GM21390 (cell line): ENCODE data around the gene LNPK.
A peak's percentile ranks its signal among the peaks of the same experiment; 100 is the strongest.
"Not testable (repeated sequence)": the region's sequence is repeated elsewhere in the genome, so short reads cannot be mapped to it uniquely, and the experiment has no call there.

Experiments
- ATAC-seq: cut with Tn5 transposase; IDR thresholded peaks from one replicate; pipeline ENCODE4 v1.9.1; 2021; ENCODE audit not compliant: unreplicated experiment

The LNPK gene, protein sequence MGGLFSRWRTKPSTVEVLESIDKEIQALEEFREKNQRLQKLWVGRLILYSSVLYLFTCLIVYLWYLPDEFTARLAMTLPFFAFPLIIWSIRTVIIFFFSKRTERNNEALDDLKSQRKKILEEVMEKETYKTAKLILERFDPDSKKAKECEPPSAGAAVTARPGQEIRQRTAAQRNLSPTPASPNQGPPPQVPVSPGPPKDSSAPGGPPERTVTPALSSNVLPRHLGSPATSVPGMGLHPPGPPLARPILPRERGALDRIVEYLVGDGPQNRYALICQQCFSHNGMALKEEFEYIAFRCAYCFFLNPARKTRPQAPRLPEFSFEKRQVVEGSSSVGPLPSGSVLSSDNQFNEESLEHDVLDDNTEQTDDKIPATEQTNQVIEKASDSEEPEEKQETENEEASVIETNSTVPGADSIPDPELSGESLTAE

DNA sequence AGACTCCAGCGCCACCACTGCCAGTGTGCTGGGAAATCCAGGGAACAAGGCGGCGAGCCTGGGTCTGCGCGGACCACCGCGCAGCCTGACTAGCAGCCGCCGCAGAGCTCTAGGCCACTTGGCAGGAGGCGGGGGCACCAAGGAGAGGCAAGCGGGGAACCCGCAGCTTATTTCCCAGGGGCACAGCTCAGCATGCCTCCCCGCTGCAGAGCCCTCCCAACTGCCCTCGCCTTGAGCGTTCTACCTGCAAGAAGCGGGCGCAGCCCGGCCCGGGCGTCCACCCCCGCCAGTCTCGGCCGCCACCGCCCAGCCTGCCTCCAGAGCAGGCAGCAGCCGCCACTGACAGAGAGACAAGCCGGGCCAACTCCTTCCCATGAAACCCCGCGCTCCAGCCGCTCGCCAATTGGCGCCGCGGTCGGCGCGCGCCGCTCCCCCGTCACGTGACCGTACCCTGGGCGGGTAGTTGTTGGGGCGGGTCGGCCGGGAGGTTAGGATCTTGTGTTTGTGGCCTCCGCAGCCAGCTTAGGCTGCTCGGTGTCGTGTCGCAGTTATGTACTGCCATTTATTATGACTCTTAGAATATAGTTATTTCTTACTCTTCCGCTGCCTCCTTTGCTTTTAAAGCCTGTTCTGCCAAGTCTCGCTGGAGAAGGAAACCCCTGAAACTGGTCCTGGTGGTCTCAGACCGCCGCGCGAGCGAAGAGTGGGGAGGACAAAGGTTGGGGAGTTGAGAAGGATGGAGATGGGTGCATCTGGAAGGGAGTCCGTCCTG, at the start of gene LNPK:
LNPK (minus strand) TSS at position 352 of the 772 bp plus-strand sequence. CDS start 6,683 bp downstream, outside the sequence.
- peak; percentile 92 for ATAC-seq

DNA sequence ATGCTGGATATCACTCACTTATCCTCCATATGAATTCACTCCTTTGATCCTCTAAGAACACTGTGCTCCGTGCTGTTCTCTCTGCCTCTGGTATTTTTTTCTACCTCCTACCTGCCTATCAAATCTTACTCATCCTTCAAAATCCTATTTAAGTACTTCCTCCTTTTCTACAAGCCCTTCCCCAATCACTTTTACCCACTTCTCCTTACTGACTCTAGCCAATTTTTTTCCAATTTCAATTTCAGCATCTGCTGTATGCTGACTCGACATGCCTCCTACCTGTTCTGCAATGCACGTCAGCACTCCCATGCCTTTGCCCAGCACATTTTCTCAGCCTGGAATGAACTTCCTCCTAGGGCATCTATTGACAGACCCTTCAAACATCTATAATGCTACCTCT, 37.3 kb upstream of the LNPK start:
- ATAC-seq, result no peak

DNA sequence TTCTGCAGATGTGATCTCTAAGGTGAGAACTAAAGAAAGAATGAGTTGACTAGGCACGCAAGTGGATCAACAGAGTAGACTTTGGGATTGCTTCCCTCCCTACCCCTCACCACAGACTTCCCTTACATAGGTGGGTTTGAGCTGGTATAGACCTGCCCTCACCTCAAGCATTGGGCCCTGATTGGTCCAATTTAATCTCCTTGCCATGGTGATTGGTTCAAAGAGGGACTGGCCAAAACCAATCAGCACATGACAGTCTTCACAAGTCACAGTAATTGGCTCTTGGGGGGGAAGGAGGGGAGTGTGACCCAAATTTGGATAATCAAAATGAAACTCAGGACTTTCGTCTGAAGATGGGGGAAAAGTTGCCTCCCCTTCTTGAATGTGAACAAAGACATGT, 36.6 kb upstream of the LNPK start:
- no peak for ATAC-seq

DNA sequence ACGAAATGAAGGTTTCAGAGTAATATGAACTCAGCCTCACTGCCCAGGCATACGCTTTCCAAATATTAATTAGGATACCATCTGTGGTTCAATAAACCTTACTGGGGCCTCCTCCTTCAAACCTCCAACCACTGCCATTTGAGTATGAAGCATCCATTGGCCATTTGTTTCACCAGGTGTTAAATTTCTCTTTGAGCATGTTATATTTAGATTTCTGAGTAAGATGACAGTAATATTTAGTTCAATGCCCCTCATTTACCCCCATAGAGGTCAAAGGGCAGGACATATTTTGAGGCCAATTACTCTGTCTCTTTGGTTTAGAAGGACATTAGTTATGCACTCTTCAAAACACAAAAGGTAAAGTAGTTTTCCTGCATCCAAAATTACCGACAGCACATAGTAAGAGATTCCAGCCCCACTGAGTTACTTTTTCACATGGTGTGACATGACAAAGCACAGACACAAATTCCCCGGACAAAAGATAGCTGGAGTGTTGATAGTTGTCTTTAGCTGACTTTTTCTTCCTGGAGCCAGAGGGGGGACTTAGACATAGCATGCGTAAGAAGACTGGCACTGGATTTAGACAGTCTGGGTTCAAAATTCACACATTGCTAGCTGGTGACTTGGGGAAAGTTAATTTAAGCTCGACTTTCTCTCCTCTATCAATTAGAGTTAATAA, 33.1 kb upstream of the LNPK start:
- ATAC-seq, result no peak

DNA sequence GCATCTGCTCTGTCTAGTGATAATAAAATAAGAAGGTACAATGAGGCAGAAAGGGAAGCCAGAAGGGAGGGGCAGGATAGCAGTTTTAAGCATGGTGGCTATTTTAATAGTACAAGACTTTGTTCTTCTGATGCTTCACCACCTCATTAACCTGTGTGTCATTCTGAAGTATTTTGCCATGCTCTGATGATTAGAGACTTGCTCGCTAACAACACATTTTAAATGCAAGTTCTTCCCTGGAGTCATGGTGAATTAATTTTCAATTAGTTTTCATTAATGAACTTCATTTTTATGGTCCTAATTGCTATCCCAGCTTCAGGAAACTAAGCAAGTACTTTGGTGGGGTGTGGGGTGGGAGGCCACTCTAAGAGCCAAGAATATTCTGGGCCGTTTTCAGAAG, 25.7 kb upstream of the LNPK start:
- no peak for ATAC-seq

DNA sequence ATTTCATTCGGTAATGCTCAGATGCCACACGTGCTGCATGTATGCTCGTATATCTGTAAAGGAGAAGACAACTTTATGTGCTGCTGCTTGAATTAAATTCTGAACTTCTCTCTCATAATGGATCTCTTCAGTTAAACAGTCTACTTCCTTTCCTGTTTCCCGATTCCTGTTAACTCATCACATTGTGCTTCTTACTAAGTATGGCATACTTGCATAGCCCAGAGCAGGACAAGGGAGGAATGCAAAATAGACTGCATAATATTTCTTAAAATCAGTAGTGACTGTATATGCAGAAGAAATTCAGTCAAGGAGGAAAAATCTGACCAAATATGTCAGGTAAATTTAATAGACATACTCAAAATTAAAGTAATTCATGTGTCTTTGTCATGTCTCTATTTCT, 23.9 kb upstream of the LNPK start:
- no peak for ATAC-seq

DNA sequence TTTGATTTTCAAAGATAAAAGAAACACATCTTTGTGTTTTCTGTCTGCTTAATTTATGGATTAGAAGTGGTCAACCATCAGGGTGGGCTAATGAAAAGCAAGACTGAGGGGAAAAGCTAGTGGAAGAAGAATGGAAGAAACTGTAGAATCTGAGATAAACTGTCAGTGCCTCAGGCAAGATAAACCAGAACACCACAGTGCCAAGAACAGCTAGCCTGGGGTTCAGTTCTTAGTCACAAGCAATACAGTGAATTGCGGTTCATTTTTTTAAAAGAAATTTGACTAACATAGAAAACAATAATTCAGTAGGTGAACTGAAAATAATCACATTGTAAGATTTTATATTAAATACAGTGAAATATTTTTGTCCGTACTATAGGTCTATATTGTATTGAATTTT, 22.0 kb upstream of the LNPK start:
- ATAC-seq, result no peak

DNA sequence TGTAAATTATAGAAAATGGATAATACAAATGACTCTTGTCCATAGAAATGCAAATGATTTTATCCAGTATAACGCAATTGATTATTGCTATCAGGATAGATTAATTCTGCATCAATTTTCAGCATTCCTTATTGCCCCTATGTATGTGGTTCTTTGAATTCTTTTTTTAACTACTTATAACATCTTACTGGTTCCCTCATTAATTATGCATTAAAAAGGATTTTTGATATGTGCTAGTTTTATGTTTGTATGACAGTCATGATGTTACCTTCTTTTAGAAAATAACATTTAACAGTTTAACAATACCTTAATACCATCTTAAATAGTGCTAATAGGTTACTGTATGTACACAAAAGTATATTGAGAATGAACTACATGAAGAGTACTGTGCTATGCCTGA, 20.0 kb upstream of the LNPK start:
- no peak for ATAC-seq

DNA sequence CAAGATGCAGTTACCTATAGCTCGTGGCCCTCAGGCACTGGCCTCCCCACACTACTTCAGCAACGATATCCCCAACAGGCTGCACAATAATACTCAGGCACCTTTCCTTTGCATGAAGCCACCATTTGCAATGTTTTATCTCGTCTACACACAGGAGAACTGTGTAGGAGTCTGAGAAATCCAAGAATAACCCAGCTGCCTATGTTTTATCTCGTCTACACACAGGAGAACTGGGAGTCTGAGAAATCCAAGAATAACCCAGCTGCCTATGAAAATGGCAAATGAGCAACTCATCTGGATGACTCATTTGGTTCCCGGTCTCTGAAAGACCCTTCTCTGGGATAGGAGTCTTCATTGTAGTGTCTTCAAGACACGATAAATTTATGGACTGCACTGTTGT, 18.3 kb upstream of the LNPK start:
- ATAC-seq, result no peak

DNA sequence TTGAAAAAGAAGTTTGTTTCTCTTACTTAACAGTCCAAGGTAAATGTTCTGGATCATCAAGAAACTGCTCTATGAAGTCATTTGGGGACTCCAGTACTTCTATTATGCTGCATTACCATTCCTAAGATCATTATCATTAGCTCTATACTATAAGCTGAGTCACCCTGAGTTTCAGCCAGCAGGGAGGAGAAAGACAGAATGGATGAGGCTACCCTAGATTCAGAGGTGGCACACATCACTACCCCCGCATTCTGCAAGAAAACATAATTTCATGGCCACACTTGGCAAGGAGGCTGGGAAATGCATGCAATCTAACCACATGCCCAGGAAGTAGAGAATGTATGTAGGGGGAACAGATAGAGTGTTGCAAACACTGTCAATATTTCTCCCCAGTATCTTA, 16.6 kb upstream of the LNPK start:
- ATAC-seq, result no peak

DNA sequence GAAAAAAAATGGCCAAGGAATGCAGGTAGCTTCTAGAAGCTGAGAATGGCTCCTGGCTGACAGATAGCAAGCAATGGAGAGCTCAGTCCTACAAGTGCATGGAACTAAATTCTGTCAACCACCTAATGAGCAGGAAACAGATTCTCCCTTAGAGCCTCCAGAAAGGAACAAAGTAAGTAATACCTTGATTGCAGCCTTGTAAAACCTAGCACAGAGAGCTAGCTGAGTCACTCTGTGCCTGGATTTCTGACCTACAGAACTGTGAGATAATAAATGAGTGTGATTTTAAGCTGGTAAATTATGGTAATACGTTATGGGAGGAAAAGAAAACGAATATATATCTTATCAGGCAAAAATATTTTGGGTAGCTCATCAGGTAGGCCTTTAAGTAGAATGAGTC, 7.4 kb upstream of the LNPK start:
- ATAC-seq, result no peak

DNA sequence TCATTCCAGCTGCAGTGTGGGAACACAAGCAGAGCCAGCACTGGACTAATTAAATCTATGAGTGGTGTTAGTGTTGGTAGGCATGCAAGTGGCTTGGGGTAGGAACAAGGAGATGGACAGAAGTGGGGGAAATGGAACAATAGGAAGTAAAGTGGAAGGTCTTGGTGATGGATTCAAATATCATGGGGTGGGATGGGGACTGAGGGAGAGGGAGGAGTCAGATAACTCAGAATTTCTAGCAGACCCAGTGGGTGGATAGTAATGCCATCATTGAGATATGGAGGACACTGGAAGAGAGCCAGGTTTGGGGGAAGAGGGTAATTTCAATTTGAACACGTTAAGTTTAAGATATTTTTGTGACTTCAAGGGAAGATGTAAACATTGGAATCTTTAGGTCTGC, 2.9 kb upstream of the LNPK start:
- ATAC-seq, result no peak

DNA sequence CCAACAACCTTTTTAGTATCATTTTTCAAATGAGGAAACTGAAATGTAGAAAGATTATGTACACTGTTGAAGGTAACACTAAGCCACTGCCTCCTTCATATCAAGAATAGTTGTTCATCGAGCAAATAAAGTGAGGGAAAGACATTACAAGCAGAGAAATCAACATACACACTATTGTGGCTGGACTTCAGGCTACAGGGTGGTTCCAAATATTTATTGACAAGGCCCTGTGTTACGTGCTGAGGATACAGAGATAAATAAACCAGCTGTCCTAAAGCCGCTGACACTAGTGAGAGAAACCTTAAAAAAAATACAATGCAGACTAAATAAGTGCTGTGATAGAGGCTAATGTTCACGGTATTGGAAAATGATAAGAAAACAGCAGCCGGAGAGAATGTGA, 1.9 kb upstream of the LNPK start:
- ATAC-seq, result no peak

DNA sequence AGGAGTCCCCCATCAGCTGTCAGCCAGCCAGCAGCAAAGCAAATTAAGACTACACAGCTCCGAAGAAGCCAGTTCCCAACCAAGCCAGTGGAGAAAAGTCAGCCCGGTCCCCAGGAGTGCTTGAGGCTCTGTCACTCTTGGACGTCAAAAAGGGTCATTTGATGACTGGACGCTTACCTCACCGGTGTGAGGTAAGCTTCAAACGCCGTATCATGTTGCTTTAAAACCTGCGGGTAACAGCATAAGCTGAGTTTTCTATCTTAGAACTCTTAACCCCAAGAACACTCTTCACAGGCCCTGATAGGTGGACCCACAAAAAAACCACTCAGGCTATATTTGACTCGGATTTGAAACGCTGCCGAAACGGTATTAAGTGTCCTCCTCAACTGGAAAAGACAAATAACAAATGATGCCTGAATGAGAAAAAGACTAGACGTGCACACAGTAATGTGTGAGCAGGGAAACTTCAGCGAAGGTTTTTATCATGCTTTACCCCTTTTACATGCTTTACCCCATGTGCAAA, 682 bp upstream of the LNPK start:
- ATAC-seq, result peak; percentile 0

DNA sequence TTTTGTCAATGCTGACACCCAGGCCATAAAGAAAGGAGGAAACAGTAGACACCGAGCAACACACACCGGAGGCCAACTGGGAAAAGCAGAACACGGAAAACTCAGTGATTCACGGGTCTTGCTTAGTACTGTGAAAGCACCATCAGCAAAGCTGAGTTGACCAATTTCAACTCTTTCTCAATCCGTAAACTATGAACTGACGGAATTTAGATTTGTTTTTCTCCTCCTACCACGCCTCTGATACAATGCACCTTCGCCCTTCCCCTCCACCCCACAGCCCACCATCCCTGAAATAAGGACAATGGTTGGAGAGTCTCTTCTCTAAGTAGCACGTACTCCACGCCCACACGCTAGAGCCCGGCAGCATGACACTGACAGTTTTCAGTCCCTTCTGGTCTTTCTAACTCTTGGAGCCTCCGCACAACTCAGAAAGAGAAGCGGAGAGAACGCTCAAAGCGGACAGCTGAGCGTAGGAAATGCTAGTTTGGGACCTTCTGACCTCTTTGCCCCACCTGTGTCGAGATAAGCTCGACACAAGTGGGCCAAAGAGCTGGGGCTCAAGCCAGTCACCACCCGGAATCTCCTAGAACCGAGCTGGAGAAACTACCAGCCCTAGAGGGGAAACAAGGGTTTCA, 669 bp downstream of the LNPK start:
- peak; percentile 47 for ATAC-seq

DNA sequence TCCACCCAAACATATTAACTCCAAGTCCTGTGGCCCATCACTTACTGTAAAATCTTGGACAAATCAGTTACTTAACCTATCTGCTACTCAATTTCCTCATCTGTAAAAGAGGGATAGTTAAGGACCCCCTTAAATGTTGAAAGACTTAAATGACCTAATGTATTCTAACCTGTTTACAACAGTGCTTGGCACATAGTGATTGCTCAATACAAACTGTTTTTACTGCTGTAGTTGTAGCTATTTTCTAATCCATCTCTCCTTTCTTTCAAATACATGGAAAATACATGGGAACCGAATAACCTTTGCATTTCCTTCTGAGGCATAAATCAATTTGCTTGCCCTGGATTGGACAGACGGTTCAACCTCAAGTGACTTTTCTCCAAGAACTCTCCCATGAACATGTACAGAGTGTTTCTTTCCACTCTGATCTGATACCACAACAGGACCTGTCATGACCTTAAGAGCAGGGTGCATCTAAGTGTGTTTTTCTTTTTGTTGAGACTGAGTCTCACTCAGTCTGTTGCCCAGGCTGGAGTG, 2.7 kb downstream of the LNPK start:
- ATAC-seq, result no peak

DNA sequence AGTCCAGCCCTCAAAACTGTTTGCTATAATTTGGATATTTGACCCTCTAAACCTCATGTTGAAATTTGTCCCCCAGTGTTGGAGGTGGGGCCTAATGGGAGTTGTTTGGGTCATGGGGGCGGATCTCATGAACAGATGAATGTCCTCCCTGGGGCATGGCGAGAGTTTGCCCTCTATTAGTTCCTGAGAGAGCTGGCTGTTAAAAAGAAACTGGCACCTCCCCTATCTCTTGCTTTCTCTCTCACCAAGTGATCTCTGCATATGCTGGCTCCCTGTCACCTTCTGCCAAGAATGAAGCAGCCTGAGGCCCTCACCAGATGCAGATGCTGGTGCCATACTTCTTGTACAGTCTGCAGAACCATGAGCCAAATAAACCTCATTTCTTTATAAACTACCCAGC, 12.0 kb downstream of the LNPK start:
- no peak for ATAC-seq

DNA sequence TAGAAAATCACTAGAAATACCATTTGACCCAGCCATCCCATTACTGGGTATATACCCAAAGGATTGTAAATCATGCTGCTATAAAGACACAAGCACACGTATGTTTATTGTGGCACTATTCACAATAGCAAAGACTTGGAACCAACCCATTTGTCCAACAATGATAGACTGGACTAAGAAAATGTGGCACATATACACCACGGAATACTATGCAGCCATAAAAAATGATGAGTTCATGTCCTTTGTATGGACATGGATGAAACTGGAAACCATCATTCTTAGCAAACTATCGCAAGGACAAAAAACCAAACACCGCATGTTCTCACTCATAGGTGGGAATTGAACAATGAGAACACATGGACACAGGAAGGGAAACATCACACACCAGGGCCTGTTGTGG, 14.9 kb downstream of the LNPK start:
- ATAC-seq, result not testable (repeated sequence)

DNA sequence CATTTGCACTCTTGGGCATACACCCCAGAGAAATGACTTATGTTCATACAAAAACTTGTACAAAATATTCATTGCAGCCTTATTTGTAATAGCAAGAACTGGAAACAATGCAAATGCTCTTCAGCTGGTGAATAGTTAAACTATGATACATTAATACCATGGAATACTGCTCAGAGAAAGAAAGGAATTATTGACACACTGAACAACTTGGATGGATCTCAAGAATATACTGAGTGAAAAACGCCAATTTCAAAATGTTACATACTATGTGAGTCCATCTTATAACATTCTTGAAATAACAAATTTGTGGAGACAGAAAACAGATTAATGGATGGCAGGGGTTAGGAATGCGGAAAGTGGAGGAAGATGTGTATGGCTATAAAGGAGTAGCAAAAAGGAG, 17.2 kb downstream of the LNPK start:
- no peak for ATAC-seq

DNA sequence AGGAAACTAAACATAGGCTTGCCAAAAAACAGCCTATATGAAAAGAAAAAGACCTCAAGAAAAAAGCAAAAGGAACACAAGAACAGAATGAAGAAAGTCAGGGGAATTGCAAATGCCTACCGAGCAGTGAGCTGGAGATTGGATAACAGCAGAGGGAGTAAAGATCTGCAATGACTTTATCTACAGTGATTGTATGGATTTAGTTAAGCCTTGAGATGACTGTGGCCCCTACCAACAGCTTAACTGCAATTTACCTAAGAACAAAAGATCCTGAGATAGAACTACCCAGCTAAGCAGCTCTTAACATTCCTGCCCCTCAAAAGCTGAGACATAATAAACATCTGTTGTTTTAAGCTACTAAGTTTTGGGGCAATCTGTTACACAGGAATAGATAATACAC, 20.5 kb downstream of the LNPK start:
- no peak for ATAC-seq
